H9 (cell line): ENCODE data around the gene EIF2S3B. TPM values are rescaled to one million over a fixed set of nuclear protein-coding genes. Genes with fewer than 3 reads are reported as not detected.

Experiments
- DNase-seq: peaks from one replicate; pipeline ENCODE4 v3.0.0-alpha.2; 2017
- H2AFZ ChIP-seq: one replicate; pipeline ENCODE4 v1.6.1; 2013; ENCODE audit warnings: mild to moderate bottlenecking, low read length, control low read depth, moderate library complexity
- H2AK5ac ChIP-seq: 2 replicates; pipeline ENCODE4 v1.6.1; 2013; ENCODE audit warnings: low read length, control low read depth, mixed read lengths; ENCODE audit not compliant: insufficient read length
- H2BK120ac ChIP-seq: one replicate; pipeline ENCODE4 v1.6.1; 2013; ENCODE audit warnings: low read depth, mild to moderate bottlenecking, low read length, control low read depth, inconsistent platforms; ENCODE audit not compliant: poor library complexity, severe bottlenecking
- H2BK12ac ChIP-seq: 2 replicates; pipeline ENCODE4 v1.6.1; 2013; ENCODE audit warnings: low read length, control low read depth, mixed read lengths, low read depth; ENCODE audit not compliant: insufficient read length
- H2BK15ac ChIP-seq: 2 replicates; pipeline ENCODE4 v1.6.1; 2013; ENCODE audit warnings: low read depth, low read length, control low read depth
- H2BK20ac ChIP-seq: one replicate; pipeline ENCODE4 v1.6.1; 2013; ENCODE audit warnings: low read depth, mild to moderate bottlenecking, low read length, control low read depth, inconsistent platforms; ENCODE audit not compliant: poor library complexity, severe bottlenecking
- H2BK5ac ChIP-seq: 2 replicates; pipeline ENCODE4 v1.6.1; 2013; ENCODE audit warnings: low read length, control low read depth, mixed read lengths; ENCODE audit not compliant: insufficient read length
- H3K14ac ChIP-seq: 2 replicates; pipeline ENCODE4 v1.6.1; 2013; ENCODE audit warnings: low read length, control low read depth; ENCODE audit not compliant: insufficient read depth
- H3K18ac ChIP-seq: 2 replicates; pipeline ENCODE4 v1.6.1; 2013; ENCODE audit warnings: low read depth, mild to moderate bottlenecking, mixed read lengths, low read length, control low read depth; ENCODE audit not compliant: insufficient read length
- H3K23ac ChIP-seq: 2 replicates; pipeline ENCODE4 v1.6.1; 2013; ENCODE audit warnings: low read length, control low read depth, mixed read lengths, low read depth; ENCODE audit not compliant: insufficient read length
- H3K23me2 ChIP-seq: 2 replicates; pipeline ENCODE4 v1.6.1; 2013; ENCODE audit warnings: low read depth, mild to moderate bottlenecking, mixed read lengths, low read length, control low read depth; ENCODE audit not compliant: insufficient read length, poor library complexity, severe bottlenecking
- H3K27ac ChIP-seq: 2 replicates; pipeline ENCODE4 v1.5.1; 2013; ENCODE audit warnings: low read length, control low read depth, mixed read lengths, low read depth; ENCODE audit not compliant: insufficient read length
- H3K27me3 ChIP-seq: 2 replicates; pipeline ENCODE4 v1.6.1; 2013; ENCODE audit warnings: low read length, control low read depth, inconsistent platforms; ENCODE audit not compliant: insufficient read depth
- H3K4ac ChIP-seq: 2 replicates; pipeline ENCODE4 v1.6.1; 2013; ENCODE audit warnings: low read depth, mild to moderate bottlenecking, control low read depth, inconsistent platforms, low read length, moderate library complexity
- H3K4me1 ChIP-seq: 2 replicates; pipeline ENCODE4 v1.6.1; 2013; ENCODE audit warnings: low read length, control low read depth, inconsistent platforms; ENCODE audit not compliant: insufficient read depth
- H3K4me2 ChIP-seq: 2 replicates; pipeline ENCODE4 v1.6.1; 2013; ENCODE audit warnings: low read length, control low read depth, mixed read lengths; ENCODE audit not compliant: insufficient read length, insufficient read depth
- H3K56ac ChIP-seq: 2 replicates; pipeline ENCODE4 v1.6.1; 2013; ENCODE audit warnings: low read depth, mild to moderate bottlenecking, mixed read lengths, low read length, control low read depth; ENCODE audit not compliant: insufficient read length
- H3K79me1 ChIP-seq: 2 replicates; pipeline ENCODE4 v1.6.1; 2013; ENCODE audit warnings: low read depth, mild to moderate bottlenecking, moderate library complexity, low read length, control low read depth, inconsistent platforms; ENCODE audit not compliant: insufficient read depth, poor library complexity, severe bottlenecking
- H3K79me2 ChIP-seq: 2 replicates; pipeline ENCODE4 v1.6.1; 2013; ENCODE audit warnings: low read length, control low read depth, inconsistent platforms; ENCODE audit not compliant: insufficient read depth
- H3K9ac ChIP-seq: 2 replicates; pipeline ENCODE4 v1.6.1; 2013; ENCODE audit warnings: low read length, control low read depth, mixed read lengths; ENCODE audit not compliant: insufficient read length; ENCODE audit errors: extremely low read depth
- H3K9me3 ChIP-seq: one replicate; pipeline ENCODE4 v1.6.1; 2013; ENCODE audit warnings: low read depth, low read length, inconsistent platforms; ENCODE audit not compliant: control insufficient read depth
- H3T11ph ChIP-seq: one replicate; pipeline ENCODE4 v1.6.1; 2013; ENCODE audit warnings: mild to moderate bottlenecking, low read length, control low read depth, inconsistent platforms
- H4K20me1 ChIP-seq: one replicate; pipeline ENCODE4 v1.6.1; 2013; ENCODE audit not compliant: control insufficient read depth, insufficient read length, insufficient read depth
- H4K5ac ChIP-seq: 2 replicates; pipeline ENCODE4 v1.6.1; 2013; ENCODE audit warnings: low read depth, mild to moderate bottlenecking, mixed read lengths, low read length, control low read depth; ENCODE audit not compliant: insufficient read length
- H4K8ac ChIP-seq: replicated peaks from 2 replicates; pipeline ENCODE4 v1.6.1; 2013; ENCODE audit warnings: low read length, control low read depth, mixed read lengths, low read depth; ENCODE audit not compliant: insufficient read length
- H4K91ac ChIP-seq: 2 replicates; pipeline ENCODE4 v1.6.1; 2013; ENCODE audit warnings: low read depth, mild to moderate bottlenecking, moderate library complexity, mixed read lengths, low read length, control low read depth; ENCODE audit not compliant: insufficient read length
- H3K27ac Mint-ChIP-seq, 3 experiments: 2 replicates in 2 of 3; 3 replicates in 1 of 3; pipeline ENCODE4 v1.8.0; 2020 to 2021; ENCODE audit warnings: mixed read lengths in 3 of 3, mild to moderate bottlenecking in 1 of 3, moderate library complexity in 1 of 3
- H3K27me3 Mint-ChIP-seq: 2 replicates; pipeline ENCODE4 v1.8.0; 2021; ENCODE audit warnings: low read depth, mild to moderate bottlenecking, moderate library complexity, mixed read lengths
- H3K36me3 Mint-ChIP-seq, 3 experiments: 2 replicates in 2 of 3; 3 replicates in 1 of 3; pipeline ENCODE4 v1.8.0; 2020 to 2021; ENCODE audit warnings: low read depth in 3 of 3, mixed read lengths in 3 of 3; ENCODE audit not compliant: insufficient read depth in 1 of 3
- H3K4me1 Mint-ChIP-seq, 2 experiments: 2 replicates each; pipeline ENCODE4 v1.8.0; 2020; ENCODE audit warnings: mixed read lengths in 2 of 2
- H3K4me3 Mint-ChIP-seq, 2 experiments: 2 replicates in 1 of 2; 3 replicates in 1 of 2; pipeline ENCODE4 v1.8.0; 2020 to 2021; ENCODE audit warnings: mild to moderate bottlenecking in 2 of 2, mixed read lengths in 2 of 2, moderate library complexity in 1 of 2
- H3K9me3 Mint-ChIP-seq, 2 experiments: 2 replicates in 1 of 2; 3 replicates in 1 of 2; pipeline ENCODE4 v1.8.0; 2020; ENCODE audit warnings: mild to moderate bottlenecking in 2 of 2, mixed read lengths in 2 of 2, moderate library complexity in 1 of 2
- CTCF ChIP-seq: fragments of 200-600 bp; sonication (generic); conservative IDR thresholded peaks from 3 replicates; pipeline ENCODE4 v1.8.0; 2021; ENCODE audit warnings: antibody characterized with exemption, mild to moderate bottlenecking
- WGBS: extraction: QIAGEN DNeasy Blood & Tissue Kit; methylation state at CpG from one replicate; pipeline ENCODE4 v1.1.7; 2013; ENCODE audit warnings: missing lambda C conversion rate, low lambda C conversion rate, mixed read lengths; ENCODE audit not compliant: insufficient read length; ENCODE audit errors: extremely low coverage; 5-methylcytosine and 5-hydroxymethylcytosine counted together
- total RNA-seq: library from RNA; stranded (reverse); gene quantifications from 2 replicates; pipeline ENCODE4 v1.2.1, GENCODE V29; 2021

Gene EIF2S3B
- total RNA-seq, 1 experiment from 2014 or later, result 2.1 TPM

- Mint-ChIP-seq H3K4me3 (no peak overlapping the region), H3K4me1 (peaks cover 13 to 16% of the 10 kb centered on the region in 2 experiments), H3K9me3 (peaks cover 25 to 28% of the 10 kb centered on the region in 2 experiments), H3K27me3 (no peaks in the 10 kb centered on the region), H3K36me3 (peaks cover 4 to 28% (median 10%) of the 10 kb centered on the region in 3 experiments; a peak in 6 of 7 replicates), H3K27ac (no peak overlapping the region; a peak in 2 of 7 replicates)
- H3K4ac ChIP-seq, result no peak overlapping the region
- H2AK5ac ChIP-seq, result no peak overlapping the region
- DNase-seq, result no peak
- H4K8ac ChIP-seq, result no peak overlapping the region
- no peak overlapping the region for H3K9ac ChIP-seq
- no peak overlapping the region for H2BK12ac ChIP-seq
- peaks cover 2% of the 10 kb centered on the region; the same call in 1 of the 2 replicates for H3K4me1 ChIP-seq
- no peaks in the 10 kb centered on the region for H3K23me2 ChIP-seq
- WGBS, result no CpG with 5 or more reads among the region's 2 CpGs
- TF ChIP-seq CTCF, result no peak
- H4K20me1 ChIP-seq, result no peaks in the 10 kb centered on the region
- no peak overlapping the region for H2BK20ac ChIP-seq
- H2BK15ac ChIP-seq, result no peak overlapping the region
- no peak overlapping the region for H3K18ac ChIP-seq
- no peak overlapping the region for H2BK5ac ChIP-seq
- H3K56ac ChIP-seq, result no peak overlapping the region
- H4K5ac ChIP-seq, result no peak overlapping the region
- H3K9me3 ChIP-seq, result no peaks in the 10 kb centered on the region
- no peak overlapping the region for H3K14ac ChIP-seq
- H4K91ac ChIP-seq, result no peak overlapping the region
- no peak overlapping the region for H3T11ph ChIP-seq
- H3K79me2 ChIP-seq, result no peaks in the 10 kb centered on the region
- no peaks in the 10 kb centered on the region for H3K79me1 ChIP-seq
- H3K4me2 ChIP-seq, result no peak overlapping the region
- no peak overlapping the region for H2AFZ ChIP-seq
- no peaks in the 10 kb centered on the region for H3K27me3 ChIP-seq
- H2BK120ac ChIP-seq, result no peak overlapping the region
- H3K27ac ChIP-seq, result no peak overlapping the region
- H3K23ac ChIP-seq, result no peak overlapping the region
These were observed 48.8 kb upstream of the EIF2S3B start for GRCh38 chr12:10456856-10457255.
